GM21367 (cell line): ENCODE results near the gene PARM1.
A peak's percentile ranks its signal among the peaks of the same experiment; 100 is the strongest.

Experiments used
- ATAC-seq: cut with Tn5 transposase; IDR thresholded peaks from one replicate; pipeline ENCODE4 v1.9.1; 2021; ENCODE audit not compliant: unreplicated experiment

Gene PARM1

GRCh38 chr4:75065909-75066308 lies 133.0 kb downstream of the PARM1 start:
- no peak for ATAC-seq

GRCh38 chr4:75069493-75070074 lies 136.7 kb downstream of the PARM1 start:
- peak; percentile 66 for ATAC-seq

GRCh38 chr4:75071317-75071716 lies 138.4 kb downstream of the PARM1 start:
- no peak for ATAC-seq

GRCh38 chr4:75080888-75081287 lies 148.0 kb downstream of the PARM1 start:
- no peak for ATAC-seq

GRCh38 chr4:75081561-75081960 lies 148.6 kb downstream of the PARM1 start:
- ATAC-seq: no peak

GRCh38 chr4:75087416-75087815 lies 154.5 kb downstream of the PARM1 start:
- no peak for ATAC-seq

- ATAC-seq: no peak
Measured at GRCh38 chr4:75087865-75088264, 154.9 kb downstream of the PARM1 start.

GRCh38 chr4:75089206-75089605 lies 156.3 kb downstream of the PARM1 start:
- no peak for ATAC-seq

- ATAC-seq: peak; percentile 87
Measured at GRCh38 chr4:75099321-75099720, 166.4 kb downstream of the PARM1 start.
